Upper lobe of right lung (tissue), 1 donor: ENCODE data around the gene SLC16A4. TPM values are rescaled to one million over a fixed set of nuclear protein-coding genes. Genes with fewer than 3 reads are reported as not detected.
"Not testable (repeated sequence)": the region's sequence is repeated elsewhere in the genome, so short reads cannot be mapped to it uniquely, and the experiment has no call there.

ENCODE experiments used
- ATAC-seq: fragments of 200-7000 bp; cut with Tn5 transposase; one replicate; pipeline ENCODE4 v1.9.1; 2020; ENCODE audit warnings: mild to moderate bottlenecking, moderate library complexity
- DNase-seq: peaks from one replicate; pipeline ENCODE4 v3.0.0-alpha.2; 2020
- H3K27ac ChIP-seq: fragments of 200-600 bp; one replicate; pipeline ENCODE4 v1.8.0; 2022
- H3K27me3 ChIP-seq: fragments of 200-600 bp; one replicate; pipeline ENCODE4 v1.8.0; 2022; ENCODE audit warnings: mild to moderate bottlenecking
- H3K36me3 ChIP-seq: fragments of 200-600 bp; one replicate; pipeline ENCODE4 v1.8.0; 2022
- H3K4me1 ChIP-seq: fragments of 200-600 bp; one replicate; pipeline ENCODE4 v1.8.0; 2022
- H3K4me3 ChIP-seq: fragments of 200-600 bp; one replicate; pipeline ENCODE4 v1.8.0; 2022; ENCODE audit warnings: mild to moderate bottlenecking
- H3K9me3 ChIP-seq: fragments of 200-600 bp; one replicate; pipeline ENCODE4 v1.8.0; 2022
- intact Hi-C: fragments of 100-400 bp; cut with DNase I; formaldehyde crosslinking; loops from one replicate; pipeline ENCODE4 v1.11.0; 2022
- long read RNA-seq: library from polyadenylated mRNA; unstranded; transcript quantifications from one replicate; pipeline ENCODE4 v2.0.0, GENCODE V29; 2021
- total RNA-seq: library from RNA; stranded (reverse); fragmentation: NEBNext Ultra II Directional; extraction: Animal tissue kit (Norgen Biotek cat#: 25700); gene quantifications from one replicate; pipeline ENCODE4 v1.2.1, GENCODE V29; 2021
- TF ChIP-seq, protein P1 (sequence below): fragments of 200-600 bp; IDR thresholded peaks from one replicate; pipeline ENCODE4 v1.8.0; 2022; ENCODE audit warnings: antibody characterized with exemption
- donor health status: DM: no; HTN: yes; CAD: no; lungs with severe emphysema.

Gene SLC16A4
- 15.9 TPM for total RNA-seq
- long read RNA-seq, transcript SLC16A4-201 (9 exons, 2,632 nt) = major isoform, 8 of 15 reads
- long read RNA-seq, partial matches to known transcripts = 1 of 15 reads
- long read RNA-seq, other reads (novel, unspliced or antisense) = 2 of 15 reads

GRCh38 chr1:110390692-110391245 lies at the start of gene SLC16A4:
Gene SLC16A4 (minus strand): TSS chr1:110391026. CDS start chr1:110389323, 1,703 bp downstream.
- intact Hi-C loops = no loop called here
- no peak for DNase-seq

DNA sequence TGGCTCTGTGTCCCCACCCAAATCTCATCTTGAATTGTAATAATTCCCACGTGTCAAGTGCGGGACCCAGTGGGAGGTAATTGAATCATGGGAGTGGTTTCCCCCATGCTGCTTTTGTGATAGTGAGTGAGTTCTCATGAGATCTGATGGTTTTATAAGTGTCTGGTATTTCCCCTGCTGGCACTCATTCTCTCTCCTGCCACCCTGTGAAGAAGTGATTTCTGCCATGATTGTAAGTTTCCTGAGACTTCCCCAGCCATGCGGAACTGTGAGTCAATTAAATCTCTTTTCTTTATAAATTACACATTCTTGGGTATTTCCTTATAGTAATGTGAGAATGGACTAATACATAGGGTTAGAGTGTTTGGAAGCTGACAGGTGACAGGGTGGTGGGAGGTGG lies 49.0 kb upstream of the SLC16A4 start:
- H3K4me3 ChIP-seq, intact Hi-C loops, H3K27me3 ChIP-seq, ATAC-seq, H3K9me3 ChIP-seq, H3K27ac ChIP-seq, DNase-seq, H3K36me3 ChIP-seq: not testable (repeated sequence)
- peaks cover 12% of the 10 kb centered on the region for H3K4me1 ChIP-seq

More at GRCh38 chr1:110390692-110391245, at the start of gene SLC16A4:
- TF ChIP-seq, protein P1, sequence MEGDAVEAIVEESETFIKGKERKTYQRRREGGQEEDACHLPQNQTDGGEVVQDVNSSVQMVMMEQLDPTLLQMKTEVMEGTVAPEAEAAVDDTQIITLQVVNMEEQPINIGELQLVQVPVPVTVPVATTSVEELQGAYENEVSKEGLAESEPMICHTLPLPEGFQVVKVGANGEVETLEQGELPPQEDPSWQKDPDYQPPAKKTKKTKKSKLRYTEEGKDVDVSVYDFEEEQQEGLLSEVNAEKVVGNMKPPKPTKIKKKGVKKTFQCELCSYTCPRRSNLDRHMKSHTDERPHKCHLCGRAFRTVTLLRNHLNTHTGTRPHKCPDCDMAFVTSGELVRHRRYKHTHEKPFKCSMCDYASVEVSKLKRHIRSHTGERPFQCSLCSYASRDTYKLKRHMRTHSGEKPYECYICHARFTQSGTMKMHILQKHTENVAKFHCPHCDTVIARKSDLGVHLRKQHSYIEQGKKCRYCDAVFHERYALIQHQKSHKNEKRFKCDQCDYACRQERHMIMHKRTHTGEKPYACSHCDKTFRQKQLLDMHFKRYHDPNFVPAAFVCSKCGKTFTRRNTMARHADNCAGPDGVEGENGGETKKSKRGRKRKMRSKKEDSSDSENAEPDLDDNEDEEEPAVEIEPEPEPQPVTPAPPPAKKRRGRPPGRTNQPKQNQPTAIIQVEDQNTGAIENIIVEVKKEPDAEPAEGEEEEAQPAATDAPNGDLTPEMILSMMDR = no peak
- ATAC-seq = peak; percentile 78
- Histone ChIP-seq H3K9me3 (no peaks in the 10 kb centered on the region), H3K27me3 (no peaks in the 10 kb centered on the region), H3K36me3 (no peaks in the 10 kb centered on the region), H3K4me3 (peak within 1 kb of the TSS; percentile 34), H3K4me1 (no peaks in the 10 kb centered on the region), H3K27ac (peak within 1 kb of the TSS; percentile 27)

DNA sequence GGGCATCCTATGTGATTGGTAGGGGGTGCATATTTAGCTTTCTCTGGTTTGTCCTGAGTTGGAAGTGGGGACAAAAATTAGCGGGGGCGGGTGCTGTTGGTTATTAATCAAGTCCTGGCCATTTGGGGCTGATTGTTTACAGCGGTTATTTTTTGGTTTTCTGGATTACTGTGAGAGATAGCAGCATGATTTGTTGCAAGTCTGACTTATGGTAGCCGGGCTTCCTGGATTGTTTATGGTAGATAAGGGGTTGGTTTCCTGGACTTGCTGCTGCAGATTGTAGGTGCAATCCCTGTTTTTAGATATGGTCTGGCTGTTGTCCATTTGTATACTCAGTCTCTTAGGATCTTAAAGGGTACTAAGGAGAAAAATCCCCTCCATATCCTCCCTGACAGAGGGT lies 48.1 kb upstream of the SLC16A4 start:
- Histone ChIP-seq H3K27ac (no peak overlapping the region), H3K27me3 (no peaks in the 10 kb centered on the region), H3K9me3 (no peaks in the 10 kb centered on the region), H3K4me3 (no peak overlapping the region), H3K4me1 (peaks cover 18% of the 10 kb centered on the region), H3K36me3 (no peaks in the 10 kb centered on the region)
- ATAC-seq (no peak), DNase-seq (no peak)
- TF ChIP-seq, protein P1 = no peak
- intact Hi-C loops = no loop called here

GRCh38 chr1:110437645-110438299 lies 46.9 kb upstream of the SLC16A4 start:
- H3K27ac ChIP-seq, H3K27me3 ChIP-seq, H3K36me3 ChIP-seq, ATAC-seq, H3K9me3 ChIP-seq, intact Hi-C loops, H3K4me3 ChIP-seq, DNase-seq: not testable (repeated sequence)
- peaks cover 26% of the 10 kb centered on the region for H3K4me1 ChIP-seq

- Histone ChIP-seq H3K27ac (no peak overlapping the region), H3K27me3 (no peaks in the 10 kb centered on the region), H3K4me3 (no peak overlapping the region), H3K4me1 (peaks cover 26% of the 10 kb centered on the region), H3K9me3 (no peaks in the 10 kb centered on the region), H3K36me3 (no peaks in the 10 kb centered on the region)
- intact Hi-C loops = no loop called here
- ATAC-seq (no peak), DNase-seq (no peak)
- TF ChIP-seq, protein P1 = no peak
Measured at GRCh38 chr1:110436635-110437034, 45.8 kb upstream of the SLC16A4 start.

GRCh38 chr1:110434946-110435345 lies 44.1 kb upstream of the SLC16A4 start:
- ATAC-seq (no peak), DNase-seq (no peak)
- H3K9me3 ChIP-seq = no peaks in the 10 kb centered on the region
- H3K4me3 ChIP-seq = no peak overlapping the region
- no peaks in the 10 kb centered on the region for H3K36me3 ChIP-seq
- no peak overlapping the region for H3K27ac ChIP-seq
- TF ChIP-seq, protein P1 = no peak
- H3K4me1 ChIP-seq = peaks cover 14% of the 10 kb centered on the region
- intact Hi-C loops = no loop called here
- H3K27me3 ChIP-seq = no peaks in the 10 kb centered on the region
